Gastrocnemius medialis (tissue), 4 donors: ENCODE measurements around the gene ZNF587.

Experiments
- CTCF ChIP-seq, 5 experiments: fragments of 450-650 bp in 3 of 5; fragments of 200-600 bp in 2 of 5; sonication (generic) in 2 of 5; IDR thresholded peaks in 4 of 5; conservative IDR thresholded peaks in 1 of 5; 1 replicate in 4 of 5; 2 replicates in 1 of 5; pipeline ENCODE4 v1.5.1; 2016 to 2019; ENCODE audit warnings: antibody characterized with exemption in 5 of 5, mild to moderate bottlenecking in 3 of 5, moderate library complexity in 3 of 5
- POLR2A ChIP-seq, 2 donors: fragments of 450-650 bp; IDR thresholded peaks; one replicate each; pipeline ENCODE4 v1.6.1; 2017; ENCODE audit warnings: antibody characterized with exemption in 2 of 2, mild to moderate bottlenecking in 2 of 2, moderate library complexity in 2 of 2

- no peak for TF ChIP-seq CTCF (IDR thresholded peaks at IDR 0.05 in 4 of 5, conservative IDR thresholded peaks at IDR 0.05 in 1 of 5)
- TF ChIP-seq POLR2A (IDR thresholded peaks at IDR 0.05) = no peak
Measured at GRCh38 chr19:57905258-57905657, 55.6 kb downstream of the ZNF587 start.
